Measurements from ENCODE around the gene TTC34.

GRCh38 chr1:2801046-2801445 is 447 bp downstream of the TTC34 start:
- TF ChIP-seq EZH2phosphoT487 (IDR thresholded peaks at IDR 0.05; ENCODE audit: insufficient read depth, low read depth) (no peak), EZH2 (IDR thresholded peaks at IDR 0.05; ENCODE audit: insufficient read depth, poor library complexity, severe bottlenecking) (no peak)

Measured in GM23248 (cell line).